Skeletal muscle cell (primary cell): Measurements from ENCODE around the gene GYS1.
A peak's percentile ranks its signal among the peaks of the same experiment; 100 is the strongest.
"Not testable (repeated sequence)": the region's sequence is repeated elsewhere in the genome, so short reads cannot be mapped to it uniquely, and the experiment has no call there.

ENCODE experiments used
- DNase-seq: peaks from one replicate; pipeline ENCODE4 v3.0.0-alpha.2; 2010; ENCODE audit warnings: low read depth
- H3K4me3 ChIP-seq: 2 replicates; pipeline ENCODE4 v1.5.1; 2011; ENCODE audit warnings: low read depth, mild to moderate bottlenecking, control low read depth, low read length, moderate library complexity

Gene GYS1

DNA sequence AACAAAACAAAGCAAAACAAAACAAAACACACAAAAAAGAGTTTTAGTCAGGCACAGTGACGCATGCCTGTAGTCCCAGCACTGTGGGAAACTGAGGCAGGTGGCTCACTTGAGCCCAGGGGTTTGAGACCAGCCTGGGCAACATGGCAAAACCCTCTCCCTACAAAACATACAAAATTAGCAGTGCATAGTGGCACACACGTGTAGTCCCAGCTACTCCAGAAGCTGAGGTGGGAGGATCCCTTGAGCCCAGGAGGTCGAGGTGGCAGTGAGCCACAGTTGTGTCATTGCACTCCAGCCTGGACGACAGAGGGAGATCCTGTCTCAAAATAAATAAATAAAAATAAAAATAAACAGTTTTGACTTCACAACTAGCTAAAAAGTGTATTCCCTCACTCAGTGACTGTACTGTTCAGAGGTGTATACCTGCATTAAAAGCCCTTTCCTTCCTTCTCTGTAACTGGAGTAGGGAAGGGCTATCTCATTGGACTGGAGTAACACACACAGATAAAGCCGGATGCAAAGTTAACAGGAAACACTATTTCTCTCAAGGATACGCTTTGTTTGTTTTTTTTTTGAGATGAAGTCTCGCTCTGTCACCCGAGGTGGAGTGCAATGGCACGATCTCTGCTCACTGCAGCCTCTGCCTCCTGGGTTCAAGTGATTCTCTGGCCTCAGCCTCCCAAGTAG is 42.1 kb downstream of the GYS1 start:
- no peak overlapping the region for H3K4me3 ChIP-seq
- DNase-seq: no peak

DNA sequence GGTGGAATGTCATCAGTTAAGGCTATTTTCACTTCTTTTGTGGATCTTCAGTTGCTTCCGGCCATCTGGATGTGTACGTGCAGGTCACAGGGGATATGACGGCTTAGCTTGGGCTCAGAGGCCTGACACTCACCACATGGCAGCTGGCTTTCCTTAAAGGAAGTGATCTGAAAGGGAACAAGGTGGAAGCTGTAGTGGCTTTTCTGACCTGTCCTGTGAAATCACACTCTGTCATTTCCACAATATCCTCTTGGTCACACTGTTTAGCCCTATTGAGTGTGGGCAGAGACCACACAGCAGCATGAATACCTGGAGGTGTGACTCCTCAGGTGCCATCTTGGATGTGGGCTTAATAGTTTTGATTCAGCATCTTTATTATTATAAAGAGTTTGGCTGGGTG is 43.0 kb downstream of the GYS1 start:
- DNase-seq: no peak
- no peak overlapping the region for H3K4me3 ChIP-seq

DNA sequence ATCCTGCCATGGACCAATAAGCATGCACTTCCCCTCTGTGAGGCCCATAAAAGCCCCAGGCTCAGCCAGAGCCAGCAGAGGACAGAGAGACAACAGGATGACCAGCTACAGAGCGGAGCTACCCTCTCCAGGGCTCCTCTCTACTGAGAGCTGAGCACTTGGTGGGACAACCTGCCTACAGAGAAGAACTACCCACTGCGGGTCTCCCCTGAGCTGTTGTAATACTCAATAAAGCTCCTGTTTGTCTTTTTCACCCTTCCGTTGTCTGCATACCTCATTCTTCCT is 45.9 kb downstream of the GYS1 start:
- H3K4me3 ChIP-seq: no peak overlapping the region

DNA sequence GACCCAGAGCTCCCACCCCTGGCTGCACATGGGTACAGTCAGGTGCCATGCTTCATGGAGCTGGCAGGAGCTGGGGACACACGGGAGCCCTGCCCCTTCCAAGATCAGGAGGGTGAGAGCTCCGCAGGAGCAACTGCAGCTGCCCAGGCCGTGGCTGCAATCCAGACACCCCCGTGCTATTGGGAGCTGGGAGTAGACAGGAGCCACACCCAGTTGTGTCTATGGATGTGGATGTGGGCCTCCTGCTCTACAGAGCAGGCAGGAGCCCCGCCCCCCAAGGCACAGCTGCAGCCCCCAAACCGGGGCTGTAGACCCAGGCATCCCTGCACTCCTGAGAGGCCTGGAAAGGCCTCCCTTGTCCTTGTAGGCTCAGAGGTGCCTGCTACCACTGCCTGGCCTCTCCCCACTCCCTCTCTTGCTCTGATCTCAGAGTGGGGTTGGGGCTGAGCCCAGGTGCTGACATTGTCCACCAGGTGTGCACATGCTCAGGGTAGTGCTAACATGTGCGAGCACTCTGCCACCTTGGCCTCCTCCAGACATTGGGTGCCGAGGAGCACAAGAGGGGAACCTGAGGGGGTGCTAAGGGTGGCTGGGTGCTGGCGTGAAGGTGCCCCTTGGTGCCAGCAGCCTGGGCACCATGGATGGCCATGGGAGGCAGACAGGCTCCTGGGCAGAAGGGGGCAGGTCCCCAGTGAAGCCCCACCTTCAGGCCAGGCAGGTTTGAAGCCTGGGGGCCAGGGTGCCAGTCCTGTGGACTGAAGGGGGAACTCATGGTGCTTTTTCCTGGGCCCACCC is 46.4 kb downstream of the GYS1 start:
- H3K4me3 ChIP-seq: no peak overlapping the region
- DNase-seq: no peak

More for the DNA sequence above, 45.9 kb downstream of the GYS1 start:
- DNase-seq: no peak

DNA sequence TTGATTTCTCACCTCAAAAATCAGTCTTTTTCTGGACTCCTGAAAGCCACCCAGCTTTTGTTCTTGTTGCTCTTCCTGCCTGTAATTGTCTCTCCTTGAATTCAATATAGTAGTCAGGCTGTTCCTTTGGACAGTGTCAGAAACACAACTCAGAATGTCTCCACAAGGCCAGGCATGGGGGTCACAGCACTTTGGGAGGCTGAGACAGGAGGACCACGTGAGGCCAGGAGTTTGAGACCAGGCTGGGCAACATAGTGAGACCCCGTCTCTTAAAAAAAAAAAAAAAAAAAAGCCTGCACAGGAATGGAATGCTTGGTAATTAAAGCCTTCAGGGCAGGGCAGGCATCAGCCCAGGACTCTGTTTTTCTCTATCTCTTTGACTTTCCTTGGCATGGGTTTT is 47.3 kb downstream of the GYS1 start:
- H3K4me3 ChIP-seq: no peak overlapping the region
- DNase-seq: no peak

DNA sequence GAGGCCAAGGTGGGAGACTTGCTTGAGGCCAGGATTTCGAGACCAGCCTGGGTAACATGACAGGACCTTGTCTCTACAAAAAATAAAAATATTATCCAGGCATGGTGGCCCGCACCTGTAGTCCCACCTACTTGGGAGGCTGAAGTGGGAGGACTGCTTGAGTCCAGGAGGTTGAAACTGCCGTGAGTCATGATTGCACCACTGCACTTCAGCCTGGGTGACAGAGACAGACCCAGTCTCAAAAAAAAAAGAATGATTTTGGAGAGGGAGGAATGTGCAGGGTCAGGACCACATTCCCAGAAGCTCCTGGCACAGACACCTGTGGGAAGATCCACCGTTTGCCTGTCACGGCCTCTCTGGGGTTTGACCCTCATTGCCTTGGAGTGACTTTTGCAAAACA is 47.7 kb downstream of the GYS1 start:
- no peak overlapping the region for H3K4me3 ChIP-seq
- no peak for DNase-seq

DNA sequence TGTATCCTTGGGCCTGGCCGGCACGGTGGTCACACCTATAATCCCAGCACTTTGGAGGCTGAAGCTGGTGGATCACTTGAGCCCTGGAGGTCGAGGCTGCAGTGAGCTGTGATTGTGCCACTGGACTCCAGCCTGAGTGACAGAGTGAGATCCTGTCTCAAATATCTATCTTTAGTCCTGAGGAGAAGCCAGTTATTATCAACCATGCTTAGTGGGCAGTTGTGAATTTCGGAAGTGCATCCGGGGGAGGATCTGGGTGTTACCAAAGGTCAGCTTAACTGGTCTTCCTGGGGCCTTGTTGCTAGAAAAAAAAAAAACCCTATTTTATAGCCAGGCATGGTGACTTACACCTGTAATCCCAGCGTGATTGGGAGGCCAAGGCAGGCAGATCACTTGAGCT is 50.0 kb downstream of the GYS1 start:
- no peak overlapping the region for H3K4me3 ChIP-seq
- DNase-seq: no peak

DNA sequence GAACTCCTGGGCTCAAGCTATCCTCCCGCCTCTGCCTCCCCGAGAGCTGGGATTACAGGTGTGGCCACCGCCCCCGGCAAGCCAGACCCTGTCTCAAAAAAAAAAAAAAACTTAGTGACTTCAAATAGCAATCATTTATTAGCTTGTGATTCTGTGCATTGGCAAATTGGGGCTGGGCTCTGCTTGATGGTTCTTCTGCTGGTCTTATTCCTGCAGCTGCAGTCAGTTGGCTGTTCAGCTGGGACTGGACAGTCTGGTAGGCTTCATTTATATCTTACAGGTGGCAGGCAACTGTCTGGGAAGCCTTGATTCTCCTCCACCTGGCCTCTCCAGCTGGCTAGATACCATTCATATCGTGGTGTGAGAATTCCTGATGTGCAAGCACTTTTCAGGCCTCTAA is 52.2 kb downstream of the GYS1 start:
- no peak overlapping the region for H3K4me3 ChIP-seq
- no peak for DNase-seq

DNA sequence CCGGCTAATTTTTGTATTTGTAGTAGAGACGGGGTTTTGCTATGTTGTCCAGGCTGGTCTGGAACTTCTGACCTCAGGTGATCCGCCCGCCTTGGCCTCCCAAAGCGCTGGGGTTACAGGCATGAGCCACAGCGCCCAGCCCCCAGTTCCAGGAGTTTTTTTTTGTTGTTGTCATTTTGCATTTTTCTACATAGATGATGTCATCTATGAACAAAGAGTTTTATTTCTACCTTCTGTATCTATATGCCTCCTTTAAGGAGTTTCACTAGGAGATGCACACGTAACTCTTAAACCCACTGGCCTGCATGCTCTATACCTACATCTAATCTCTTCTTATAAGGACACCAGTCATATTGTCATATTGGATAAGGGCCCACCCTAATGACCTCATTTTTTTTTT is 54.9 kb downstream of the GYS1 start:
- H3K4me3 ChIP-seq: no peak overlapping the region
- DNase-seq: no peak

DNA sequence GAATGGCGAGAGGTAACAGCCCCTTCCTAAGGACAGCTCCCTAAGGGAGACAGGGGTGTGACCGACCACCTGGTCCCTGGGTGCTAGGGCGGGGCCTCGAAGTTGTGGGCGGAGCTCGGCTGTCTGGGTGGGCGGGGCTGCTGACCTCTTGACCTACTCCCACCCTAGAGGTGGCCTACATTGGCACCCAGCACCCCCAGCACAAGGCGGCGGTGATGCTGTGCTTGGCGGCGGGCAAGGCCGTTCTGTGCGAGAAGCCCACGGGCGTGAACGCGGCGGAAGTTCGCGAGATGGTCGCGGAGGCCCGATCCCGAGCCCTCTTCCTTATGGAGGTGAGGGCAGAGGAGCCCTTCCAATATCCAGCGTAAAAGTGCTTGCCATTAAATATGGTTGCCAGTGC is 57.2 kb downstream of the GYS1 start:
- no peak overlapping the region for H3K4me3 ChIP-seq
- DNase-seq: no peak

DNA sequence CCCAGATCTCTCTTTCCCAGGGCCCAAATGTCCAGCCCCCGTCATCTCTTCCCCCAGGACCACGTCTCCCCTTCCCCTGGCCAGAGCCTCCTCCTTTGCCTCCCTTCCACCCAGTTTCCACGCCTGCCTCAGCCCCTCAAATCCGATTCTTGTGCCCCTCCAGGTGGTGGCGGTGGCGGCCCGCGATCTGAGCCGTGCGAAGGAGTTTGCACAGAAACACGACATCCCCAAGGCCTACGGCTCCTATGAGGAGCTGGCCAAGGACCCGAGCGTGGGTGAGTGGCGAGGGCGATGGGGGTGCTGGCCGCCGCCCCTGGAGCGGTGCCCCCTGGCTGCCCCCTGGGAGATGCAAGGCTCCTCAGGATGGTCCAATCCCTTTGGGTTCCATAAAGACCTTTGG is 58.3 kb downstream of the GYS1 start:
- DNase-seq: no peak
- no peak overlapping the region for H3K4me3 ChIP-seq

DNA sequence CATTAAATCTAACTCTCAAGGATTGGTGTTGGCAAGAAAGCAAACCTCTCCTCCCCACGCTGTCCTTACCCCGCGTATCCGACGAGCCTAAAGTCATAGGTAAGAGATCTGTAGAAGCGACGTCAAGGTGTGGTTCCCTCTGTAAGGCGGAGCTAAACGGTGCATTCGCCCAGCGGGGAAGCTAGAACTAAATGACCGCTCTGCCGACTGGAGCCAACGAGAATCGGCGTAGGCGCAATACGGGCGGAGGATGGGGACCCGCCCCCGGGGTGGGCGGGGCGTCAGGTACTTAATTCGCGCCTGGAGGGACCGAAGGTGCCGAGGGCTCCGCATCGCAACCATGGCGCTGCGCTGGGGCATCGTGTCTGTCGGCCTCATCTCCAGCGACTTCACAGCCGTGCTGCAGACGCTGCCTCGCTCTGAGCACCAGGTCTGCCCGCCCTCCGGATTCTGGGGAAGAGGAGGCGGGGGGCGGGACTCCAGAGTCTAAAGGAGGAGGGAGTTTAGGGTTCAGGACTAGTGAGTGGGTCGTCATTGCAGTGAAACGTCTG is 59.7 kb downstream of the GYS1 start, which contains the start of gene DHDH:
Gene DHDH (plus strand): TSS at position 318 of the 551 bp plus-strand sequence. CDS start 23 bp downstream, at position 341.
- peak within 1 kb of the TSS; percentile 60 for H3K4me3 ChIP-seq
- DNase-seq: peak; percentile 9

DNA sequence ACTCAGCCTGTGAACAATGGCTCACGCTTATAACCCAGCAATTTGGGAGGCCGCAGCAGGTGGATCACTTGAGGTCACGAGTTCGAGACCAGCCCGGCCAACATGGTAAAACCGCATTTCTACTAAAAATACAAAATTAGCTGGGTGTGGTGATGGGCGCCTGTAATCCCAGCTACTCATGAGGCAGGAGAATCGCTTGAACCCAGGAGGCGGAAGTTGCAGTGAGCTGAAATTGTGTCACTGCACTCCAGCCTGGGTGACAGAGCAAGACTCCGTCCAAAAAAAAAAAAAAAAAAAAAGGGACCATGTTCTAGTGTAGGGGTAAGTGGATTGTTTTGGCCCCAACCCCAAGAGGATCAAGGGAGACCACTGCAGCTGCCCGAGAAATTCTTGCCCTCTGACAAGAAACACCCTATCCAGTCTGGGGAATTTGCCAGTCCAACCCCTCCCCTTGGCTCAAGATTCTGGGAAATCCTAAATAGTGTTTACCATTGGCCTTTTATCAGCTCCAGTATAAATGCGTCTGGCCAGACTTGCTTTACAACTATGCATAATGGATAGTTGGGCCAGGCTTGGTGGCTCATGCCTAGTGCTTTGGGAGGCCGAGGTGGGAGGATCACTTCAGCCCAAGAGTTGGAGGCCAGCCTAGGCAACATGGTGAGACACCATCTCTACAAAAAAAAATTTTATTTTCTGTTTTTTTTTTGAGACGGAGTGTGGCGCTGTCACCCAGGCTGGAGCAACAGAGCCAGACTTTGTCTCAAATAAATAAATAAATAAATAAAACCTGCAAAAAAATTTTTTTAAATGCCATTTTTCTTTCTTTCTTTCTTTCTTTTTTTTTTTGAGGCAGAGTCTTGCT is 64.7 kb downstream of the GYS1 start:
- H3K4me3 ChIP-seq: no peak overlapping the region
- DNase-seq: no peak

DNA sequence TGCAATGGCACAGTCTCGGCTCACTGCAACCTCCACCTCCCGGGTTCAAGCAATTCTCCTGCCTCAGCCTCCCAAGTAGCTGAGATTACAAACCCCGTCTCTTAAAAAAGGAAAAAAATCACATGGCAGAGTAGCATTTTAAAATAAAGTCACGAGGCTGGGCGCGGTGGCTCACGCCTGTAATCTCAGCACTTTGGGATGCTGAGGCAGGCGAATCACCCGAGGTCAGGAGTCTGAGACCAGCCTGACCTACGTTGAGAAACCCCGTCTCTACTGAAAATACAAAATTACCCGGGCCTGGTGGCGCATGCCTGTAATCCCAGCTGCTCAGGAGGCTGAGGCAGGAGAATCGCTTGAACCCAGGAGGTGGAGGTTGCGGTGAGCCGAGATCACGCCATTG is 65.4 kb downstream of the GYS1 start:
- not testable (repeated sequence) for H3K4me3 ChIP-seq, DNase-seq

DNA sequence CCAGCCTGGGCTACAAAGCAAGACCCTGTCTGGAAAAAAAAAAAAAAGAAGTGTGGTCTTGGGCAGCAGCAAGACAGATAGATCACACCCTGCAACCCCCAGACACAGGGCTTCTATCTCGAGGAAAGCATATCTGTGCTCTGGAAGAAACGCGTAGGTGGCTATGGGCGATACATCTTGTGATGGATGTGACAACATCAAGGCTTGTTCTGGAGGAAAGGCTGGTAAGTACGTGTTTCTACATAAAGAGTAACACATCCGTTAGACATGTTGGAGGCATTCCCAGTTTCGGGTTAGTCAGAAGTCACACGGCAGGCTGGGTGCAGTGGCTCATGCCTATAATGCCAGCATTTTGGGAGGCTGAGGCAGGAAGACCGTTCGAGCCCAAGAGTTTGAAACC is 66.2 kb downstream of the GYS1 start:
- DNase-seq: peak; percentile 92

DNA sequence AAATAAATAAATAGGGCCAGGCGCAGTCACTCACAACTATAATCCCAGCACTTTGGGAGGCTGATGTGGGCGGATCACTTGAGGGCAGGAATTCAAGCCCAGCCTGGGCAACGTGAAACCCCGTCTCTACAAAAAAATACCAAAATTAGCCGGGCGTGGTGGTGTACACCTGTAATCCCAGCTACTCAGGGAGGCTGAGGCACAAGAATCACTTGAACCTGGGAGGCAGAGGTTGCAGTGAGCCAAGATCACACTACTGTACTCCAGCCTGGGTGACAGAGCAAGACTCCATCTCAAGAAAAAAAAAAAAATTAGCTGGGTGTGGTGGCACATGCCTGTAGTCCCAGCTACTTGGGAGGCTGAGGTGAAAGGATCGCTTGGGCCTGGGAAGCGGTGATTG is 67.2 kb downstream of the GYS1 start:
- not testable (repeated sequence) for DNase-seq

More for the DNA sequence above, 66.2 kb downstream of the GYS1 start:
- H3K4me3 ChIP-seq: no peak overlapping the region

DNA sequence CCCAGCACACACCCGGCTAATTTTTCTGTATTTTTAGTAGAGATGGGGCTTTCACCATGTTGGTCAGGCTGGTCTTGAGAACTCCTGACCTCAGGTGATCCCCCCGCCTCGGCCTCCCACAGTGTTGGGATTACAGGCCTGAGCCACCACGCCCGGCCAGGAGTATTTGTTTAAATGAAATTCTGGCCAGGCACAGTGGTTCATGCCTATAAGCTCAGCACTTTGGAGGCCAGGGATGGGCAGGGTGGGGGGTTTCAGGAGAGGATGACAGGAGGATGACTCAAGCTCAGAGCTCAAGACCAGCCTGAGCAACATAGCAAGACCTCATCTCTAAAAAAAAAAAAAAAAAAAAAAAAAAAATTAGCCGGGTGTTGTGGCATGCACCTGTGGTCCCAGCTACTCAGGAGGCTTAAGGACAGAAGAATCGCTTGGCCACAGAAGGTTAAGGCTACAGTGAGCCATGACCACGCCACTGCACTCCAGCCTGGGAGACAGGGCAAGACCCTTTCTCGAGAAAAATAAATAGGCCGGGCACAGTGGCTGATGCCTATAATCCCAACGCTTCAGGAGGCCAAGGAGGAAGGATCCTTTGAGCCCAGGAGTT is 67.8 kb downstream of the GYS1 start:
- no peak overlapping the region for H3K4me3 ChIP-seq
- DNase-seq: peak; percentile 41

More for the DNA sequence above, 67.2 kb downstream of the GYS1 start:
- not testable (repeated sequence) for H3K4me3 ChIP-seq

DNA sequence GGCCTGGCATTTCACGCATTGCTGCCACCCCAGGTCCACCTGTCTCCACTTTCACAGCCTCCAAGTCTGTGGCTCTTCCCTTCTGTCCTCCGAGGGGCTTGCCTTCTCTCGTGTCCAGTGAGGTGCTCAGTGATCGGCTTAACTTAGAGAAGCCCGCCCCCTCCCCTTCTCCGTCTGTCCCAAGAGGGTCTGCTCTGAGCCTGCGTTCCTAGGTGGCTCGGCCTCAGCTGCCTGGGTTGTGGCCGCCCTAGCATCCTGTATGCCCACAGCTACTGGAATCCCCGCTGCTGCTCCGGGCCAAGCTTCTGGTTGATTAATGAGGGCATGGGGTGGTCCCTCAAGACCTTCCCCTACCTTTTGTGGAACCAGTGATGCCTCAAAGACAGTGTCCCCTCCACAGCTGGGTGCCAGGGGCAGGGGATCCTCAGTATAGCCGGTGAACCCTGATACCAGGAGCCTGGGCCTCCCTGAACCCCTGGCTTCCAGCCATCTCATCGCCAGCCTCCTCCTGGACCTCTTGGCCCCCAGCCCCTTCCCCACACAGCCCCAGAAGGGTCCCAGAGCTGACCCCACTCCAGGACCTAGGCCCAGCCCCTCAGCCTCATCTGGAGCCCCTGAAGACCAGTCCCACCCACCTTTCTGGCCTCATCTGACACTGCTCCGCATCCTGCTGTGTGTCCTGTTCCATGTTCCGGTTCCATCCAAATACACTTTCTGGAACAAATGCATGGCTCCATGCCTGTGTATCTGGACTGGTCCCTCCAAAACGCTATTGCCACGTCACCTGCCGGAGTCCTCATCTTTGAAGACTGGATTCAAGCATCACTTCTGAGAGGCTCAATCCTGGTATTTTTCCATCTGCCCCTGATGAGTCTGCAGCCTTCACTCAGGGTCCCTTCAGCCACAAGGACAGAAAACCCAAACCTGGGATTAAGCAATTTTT is 70.3 kb downstream of the GYS1 start:
- H3K4me3 ChIP-seq: no peak overlapping the region
- no peak for DNase-seq
